Measurements from ENCODE around the gene GCAT. TPM values are rescaled to one million over a fixed set of nuclear protein-coding genes. Genes with fewer than 3 reads are reported as not detected.
A peak's percentile ranks its signal among the peaks of the same experiment; 100 is the strongest.

Gene GCAT
- total RNA-seq, 1 donor from 2014 or later: 42.7 TPM

DNA sequence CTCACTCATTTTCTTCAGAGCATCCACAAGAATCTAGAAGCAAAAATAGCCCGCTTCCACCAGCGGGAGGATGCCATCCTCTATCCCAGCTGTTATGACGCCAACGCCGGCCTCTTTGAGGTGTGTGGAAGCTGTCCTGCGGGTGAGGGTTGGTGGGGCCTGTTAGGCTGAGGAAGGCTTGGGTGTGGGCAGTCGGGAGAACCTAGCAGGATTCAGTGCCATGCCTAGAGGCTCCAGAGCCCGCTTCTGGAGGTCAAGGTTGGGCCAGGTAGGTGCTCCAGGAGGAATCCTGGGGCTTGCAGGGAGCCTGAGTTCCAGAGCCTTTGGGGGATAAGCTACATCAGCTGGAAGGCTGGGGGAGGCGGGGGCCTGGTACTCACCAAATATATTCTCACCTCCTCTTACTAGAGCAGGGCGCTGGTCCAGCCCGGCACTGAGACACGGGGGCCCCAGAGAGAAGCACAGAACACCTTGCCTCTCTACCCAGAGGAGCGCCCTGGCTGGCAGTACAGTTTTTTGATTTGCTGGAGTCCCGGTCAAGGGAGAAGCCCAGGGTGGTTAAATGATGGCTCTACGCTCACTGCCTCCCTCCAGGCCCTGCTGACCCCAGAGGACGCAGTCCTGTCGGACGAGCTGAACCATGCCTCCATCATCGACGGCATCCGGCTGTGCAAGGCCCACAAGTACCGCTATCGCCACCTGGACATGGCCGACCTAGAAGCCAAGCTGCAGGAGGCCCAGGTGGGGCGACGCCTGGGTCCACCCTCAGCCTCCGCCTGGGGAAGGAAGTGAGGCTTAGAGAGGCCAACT, 5.3 kb downstream of the GCAT start:
- TF ChIP-seq, protein P1, sequence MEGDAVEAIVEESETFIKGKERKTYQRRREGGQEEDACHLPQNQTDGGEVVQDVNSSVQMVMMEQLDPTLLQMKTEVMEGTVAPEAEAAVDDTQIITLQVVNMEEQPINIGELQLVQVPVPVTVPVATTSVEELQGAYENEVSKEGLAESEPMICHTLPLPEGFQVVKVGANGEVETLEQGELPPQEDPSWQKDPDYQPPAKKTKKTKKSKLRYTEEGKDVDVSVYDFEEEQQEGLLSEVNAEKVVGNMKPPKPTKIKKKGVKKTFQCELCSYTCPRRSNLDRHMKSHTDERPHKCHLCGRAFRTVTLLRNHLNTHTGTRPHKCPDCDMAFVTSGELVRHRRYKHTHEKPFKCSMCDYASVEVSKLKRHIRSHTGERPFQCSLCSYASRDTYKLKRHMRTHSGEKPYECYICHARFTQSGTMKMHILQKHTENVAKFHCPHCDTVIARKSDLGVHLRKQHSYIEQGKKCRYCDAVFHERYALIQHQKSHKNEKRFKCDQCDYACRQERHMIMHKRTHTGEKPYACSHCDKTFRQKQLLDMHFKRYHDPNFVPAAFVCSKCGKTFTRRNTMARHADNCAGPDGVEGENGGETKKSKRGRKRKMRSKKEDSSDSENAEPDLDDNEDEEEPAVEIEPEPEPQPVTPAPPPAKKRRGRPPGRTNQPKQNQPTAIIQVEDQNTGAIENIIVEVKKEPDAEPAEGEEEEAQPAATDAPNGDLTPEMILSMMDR (IDR thresholded peaks at IDR 0.05; ENCODE audit: borderline replicate concordance): no peak
- no peak for DNase-seq
- H3K36me3 ChIP-seq: peaks cover 14% of the 10 kb centered on the region
- H3K4me1 ChIP-seq: peaks cover 18% of the 10 kb centered on the region
- H3K4me3 ChIP-seq: no peak overlapping the region
- H3K27ac ChIP-seq (replicated peaks): peak overlapping the region; percentile 51
- no peaks in the 10 kb centered on the region for H3K9me3 ChIP-seq (replicated peaks)
- H3K27me3 ChIP-seq (ENCODE audit: low read depth): no peaks in the 10 kb centered on the region
- intact Hi-C loops (cut with micrococcal nuclease): loop anchor here (10.0 kb wide), 1 partner anchor 152 kb away; no protein-coding TSS in a partner anchor

DNA sequence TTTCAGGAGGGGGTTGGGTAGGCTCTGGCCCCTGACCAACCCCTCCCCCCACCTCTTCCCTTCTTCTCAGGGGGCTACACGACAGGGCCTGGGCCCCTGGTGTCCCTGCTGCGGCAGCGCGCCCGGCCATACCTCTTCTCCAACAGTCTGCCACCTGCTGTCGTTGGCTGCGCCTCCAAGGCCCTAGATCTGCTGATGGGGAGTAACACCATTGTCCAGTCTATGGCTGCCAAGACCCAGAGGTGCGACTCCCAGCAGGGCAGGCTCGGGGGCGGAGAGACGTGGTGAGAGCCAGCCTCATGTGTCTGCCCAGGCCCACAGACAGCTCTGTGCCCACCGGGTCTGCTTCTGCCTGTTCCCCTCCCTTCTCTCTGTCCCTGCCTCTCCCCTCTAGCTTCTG, 7.9 kb downstream of the GCAT start:
- intact Hi-C loops (cut with micrococcal nuclease): loop anchor here (5.0 to 10.0 kb wide), 2 partner anchors 52 to 149 kb away; no protein-coding TSS in a partner anchor
- no peak overlapping the region for H3K4me3 ChIP-seq
- TF ChIP-seq, protein P1 (IDR thresholded peaks at IDR 0.05; ENCODE audit: borderline replicate concordance): no peak

DNA sequence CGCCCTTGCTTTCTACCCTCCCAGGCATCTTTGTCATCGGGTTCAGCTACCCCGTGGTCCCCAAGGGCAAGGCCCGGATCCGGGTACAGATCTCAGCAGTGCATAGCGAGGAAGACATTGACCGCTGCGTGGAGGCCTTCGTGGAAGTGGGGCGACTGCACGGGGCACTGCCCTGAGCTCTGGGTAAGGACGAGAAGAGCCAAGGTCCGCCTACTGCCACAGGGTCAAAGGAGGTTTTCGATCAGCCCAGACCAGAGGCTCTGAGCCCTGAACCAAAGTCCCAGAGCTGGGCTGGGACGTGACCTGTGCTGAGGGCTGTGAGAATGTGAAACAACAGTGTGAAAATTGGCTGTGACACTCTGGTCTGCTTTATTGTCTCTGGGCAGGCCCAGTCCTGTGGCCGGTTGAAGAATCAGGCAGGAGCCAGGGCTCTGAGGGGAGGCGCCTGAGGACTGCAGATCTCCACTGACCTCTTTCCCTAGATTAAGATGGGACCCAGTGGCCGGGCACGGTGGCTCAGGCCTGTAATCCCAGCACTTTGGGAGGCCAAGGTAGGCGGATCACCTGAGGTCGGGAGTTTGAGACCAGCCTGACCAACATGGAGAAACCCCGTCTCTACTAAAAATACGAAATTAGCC, 8.9 kb downstream of the GCAT start:
- no peak for DNase-seq
- intact Hi-C loops (cut with micrococcal nuclease): loop anchor here (5.0 to 10.0 kb wide), 2 partner anchors 51 to 148 kb away; no protein-coding TSS in a partner anchor
- Histone ChIP-seq H3K4me3 (no peak overlapping the region), H3K36me3 (peaks cover 14% of the 10 kb centered on the region), H3K4me1 (peaks cover 20% of the 10 kb centered on the region), H3K27ac (replicated peaks) (no peak overlapping the region), H3K9me3 (replicated peaks) (no peaks in the 10 kb centered on the region), H3K27me3 (ENCODE audit: low read depth) (peaks cover 22% of the 10 kb centered on the region)
- TF ChIP-seq, protein P1 (IDR thresholded peaks at IDR 0.05; ENCODE audit: borderline replicate concordance): no peak

More for the DNA sequence above, 7.9 kb downstream of the GCAT start:
- H3K4me1 ChIP-seq: peaks cover 20% of the 10 kb centered on the region
- peaks cover 11% of the 10 kb centered on the region for H3K27me3 ChIP-seq (ENCODE audit: low read depth)
- DNase-seq: no peak
- H3K9me3 ChIP-seq (replicated peaks): no peaks in the 10 kb centered on the region
- H3K36me3 ChIP-seq: peaks cover 14% of the 10 kb centered on the region
- H3K27ac ChIP-seq (replicated peaks): no peak overlapping the region

DNA sequence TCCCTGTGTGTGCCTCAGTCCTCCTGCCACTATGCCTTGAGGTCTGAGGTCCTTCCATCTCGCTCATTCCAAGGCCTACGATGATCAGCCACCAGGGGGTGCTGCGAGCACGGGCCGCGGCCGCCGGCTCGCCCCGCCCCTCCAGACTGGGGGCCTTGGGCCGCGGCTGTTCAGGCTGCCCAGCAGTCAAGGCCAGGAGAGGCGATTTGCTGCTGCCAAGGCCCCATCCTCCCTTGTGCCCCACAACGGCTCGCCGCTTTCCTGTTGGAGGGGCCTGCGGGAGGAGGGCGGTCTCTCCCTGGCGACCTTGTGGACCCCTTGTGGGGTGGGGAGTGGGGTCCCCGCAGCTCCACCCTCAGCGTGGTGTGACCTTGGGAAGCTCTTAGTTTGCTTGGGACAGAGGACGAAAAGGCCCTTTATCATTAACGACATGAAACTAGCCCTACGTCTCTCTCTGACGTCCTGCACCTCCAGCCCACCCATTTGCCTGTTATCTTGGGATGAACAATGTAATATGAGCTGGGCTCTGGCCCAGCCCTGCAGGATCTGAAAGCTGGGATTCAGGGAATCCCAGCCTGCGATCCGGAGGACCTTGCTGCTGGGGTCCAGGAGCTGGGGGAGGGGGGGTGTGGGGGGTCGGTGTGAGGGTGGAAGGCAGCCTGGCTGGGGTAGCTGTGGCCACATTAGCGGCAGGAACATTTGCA, 10.1 kb downstream of the GCAT start:
- H3K9me3 ChIP-seq (replicated peaks): no peaks in the 10 kb centered on the region
- H3K27ac ChIP-seq (replicated peaks): peak overlapping the region; percentile 72
- peak; percentile 82 for DNase-seq
- peaks cover 20% of the 10 kb centered on the region for H3K4me1 ChIP-seq
- H3K4me3 ChIP-seq: peak overlapping the region; percentile 64
- peaks cover 34% of the 10 kb centered on the region for H3K27me3 ChIP-seq (ENCODE audit: low read depth)
- H3K36me3 ChIP-seq: peaks cover 14% of the 10 kb centered on the region
- intact Hi-C loops (cut with micrococcal nuclease): loop anchor here (5.0 to 10.0 kb wide), 2 partner anchors 49 to 147 kb away; no protein-coding TSS in a partner anchor
- TF ChIP-seq, protein P1 (IDR thresholded peaks at IDR 0.05; ENCODE audit: borderline replicate concordance): peak; percentile 97
